Astrocyte (in vitro differentiated cells and primary cell): Measurements from ENCODE around the gene IL18RAP. TPM values are rescaled to one million over a fixed set of nuclear protein-coding genes. Genes with fewer than 3 reads are reported as not detected.

ENCODE experiments used
- DNase-seq: peaks from one replicate; pipeline ENCODE4 v3.0.0-alpha.2; 2010; ENCODE audit warnings: low read depth
- FAIRE-seq: peaks from 2 replicates; lab custom pipeline; 2011; peaks lifted over from hg19 to GRCh38; lab: Jason Lieb, UNC
- H2AFZ ChIP-seq: 2 replicates; pipeline ENCODE4 v1.6.0; 2012; ENCODE audit warnings: low read depth, low read length, inconsistent platforms
- H3K27ac ChIP-seq: 2 replicates; pipeline ENCODE4 v1.5.1; 2011; ENCODE audit warnings: low read depth, low read length, inconsistent platforms
- H3K27me3 ChIP-seq: 2 replicates; pipeline ENCODE4 v1.6.0; 2011; ENCODE audit warnings: low read length, inconsistent platforms; ENCODE audit not compliant: insufficient read depth
- H3K36me3 ChIP-seq: 2 replicates; pipeline ENCODE4 v1.5.1; 2011; ENCODE audit warnings: low read length, inconsistent platforms; ENCODE audit not compliant: insufficient read depth
- H3K4me1 ChIP-seq: 2 replicates; pipeline ENCODE4 v1.5.1; 2011; ENCODE audit warnings: low read length, inconsistent platforms; ENCODE audit not compliant: insufficient read depth
- H3K4me2 ChIP-seq: 2 replicates; pipeline ENCODE4 v1.6.0; 2012; ENCODE audit warnings: low read length, inconsistent platforms
- H3K4me3 ChIP-seq: 2 replicates; pipeline ENCODE4 v1.5.1; 2011; ENCODE audit warnings: low read depth, mild to moderate bottlenecking, low read length, inconsistent platforms; ENCODE audit not compliant: insufficient read depth
- H3K79me2 ChIP-seq: 2 replicates; pipeline ENCODE4 v1.6.0; 2012; ENCODE audit warnings: mild to moderate bottlenecking, low read length, inconsistent platforms; ENCODE audit not compliant: insufficient read depth
- H3K9ac ChIP-seq: 2 replicates; pipeline ENCODE4 v1.6.0; 2012; ENCODE audit warnings: mild to moderate bottlenecking, low read length, inconsistent platforms
- H3K9me3 ChIP-seq: 2 replicates; pipeline ENCODE4 v1.5.1; 2012; ENCODE audit warnings: low read depth, mild to moderate bottlenecking, low read length, inconsistent platforms; ENCODE audit not compliant: insufficient read depth
- H4K20me1 ChIP-seq: 2 replicates; pipeline ENCODE4 v1.6.0; 2012; ENCODE audit warnings: low read length, inconsistent platforms; ENCODE audit not compliant: insufficient read depth
- H3K27ac Mint-ChIP-seq: one replicate; pipeline ENCODE4 v1.8.0; 2021; ENCODE audit warnings: mild to moderate bottlenecking, mixed read lengths; ENCODE audit not compliant: unreplicated experiment
- H3K27me3 Mint-ChIP-seq: one replicate; pipeline ENCODE4 v1.8.0; 2021; ENCODE audit warnings: low read depth, mixed read lengths; ENCODE audit not compliant: unreplicated experiment
- H3K36me3 Mint-ChIP-seq: one replicate; pipeline ENCODE4 v1.8.0; 2021; ENCODE audit warnings: low read depth, mixed read lengths; ENCODE audit not compliant: unreplicated experiment
- H3K4me1 Mint-ChIP-seq: one replicate; pipeline ENCODE4 v1.8.0; 2021; ENCODE audit warnings: low read depth, mixed read lengths; ENCODE audit not compliant: unreplicated experiment
- H3K4me3 Mint-ChIP-seq: one replicate; pipeline ENCODE4 v1.8.0; 2021; ENCODE audit warnings: mild to moderate bottlenecking, moderate library complexity, mixed read lengths; ENCODE audit not compliant: unreplicated experiment
- H3K9me3 Mint-ChIP-seq: one replicate; pipeline ENCODE4 v1.8.0; 2021; ENCODE audit warnings: mild to moderate bottlenecking, mixed read lengths; ENCODE audit not compliant: unreplicated experiment
- EZH2 ChIP-seq: IDR thresholded peaks from 2 replicates; pipeline ENCODE4 v1.6.1; 2012; ENCODE audit warnings: mild to moderate bottlenecking, low read length, inconsistent platforms; ENCODE audit not compliant: insufficient read depth
- total RNA-seq: library from RNA; stranded (reverse); gene quantifications from 2 replicates; pipeline ENCODE4 v1.2.1, GENCODE V29; 2021
- TF ChIP-seq, protein P1 (sequence below): IDR thresholded peaks from 2 replicates; pipeline ENCODE4 v1.5.1; 2011; ENCODE audit warnings: low read depth, mild to moderate bottlenecking, inconsistent platforms, low read length, moderate library complexity; ENCODE audit not compliant: insufficient read depth

IL18RAP gene
- total RNA-seq, 1 donor from 2014 or later, result not detected

DNA sequence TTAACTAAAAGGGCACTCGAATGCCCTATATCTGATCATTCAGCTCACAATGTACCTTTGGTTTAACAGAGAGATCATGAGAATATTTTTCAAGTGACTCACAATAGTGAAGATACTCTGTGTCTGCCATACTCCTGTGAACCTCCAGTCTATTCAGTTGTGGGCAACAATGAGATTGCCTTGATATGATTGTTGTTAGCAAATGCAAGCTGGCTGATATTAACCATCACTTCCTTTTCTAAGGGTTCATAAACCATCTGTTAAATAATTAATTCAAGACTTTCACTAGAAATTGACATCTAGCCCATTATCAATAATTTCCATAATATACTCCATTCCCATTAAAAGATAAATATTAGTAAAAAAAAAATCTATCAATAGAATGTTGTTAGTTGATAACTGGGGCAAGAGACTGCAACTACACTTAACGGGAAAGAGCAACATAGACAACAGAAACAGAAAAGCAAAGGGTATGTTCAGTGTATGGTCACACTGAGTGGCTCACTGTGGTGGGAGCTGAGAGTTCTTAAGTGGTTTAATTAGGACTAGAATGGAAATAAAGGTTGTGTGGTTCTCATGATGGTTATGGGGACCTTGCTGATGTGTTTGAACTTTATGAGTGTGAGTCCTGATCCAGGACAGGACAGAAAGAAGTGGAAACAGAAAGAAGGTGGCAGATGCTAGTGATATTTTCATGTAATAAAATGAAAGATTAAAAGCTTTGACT lies 11.9 kb downstream of the IL18RAP start:
- H4K20me1 ChIP-seq, result no peaks in the 10 kb centered on the region
- no peaks in the 10 kb centered on the region for H3K27me3 Mint-ChIP-seq

DNA sequence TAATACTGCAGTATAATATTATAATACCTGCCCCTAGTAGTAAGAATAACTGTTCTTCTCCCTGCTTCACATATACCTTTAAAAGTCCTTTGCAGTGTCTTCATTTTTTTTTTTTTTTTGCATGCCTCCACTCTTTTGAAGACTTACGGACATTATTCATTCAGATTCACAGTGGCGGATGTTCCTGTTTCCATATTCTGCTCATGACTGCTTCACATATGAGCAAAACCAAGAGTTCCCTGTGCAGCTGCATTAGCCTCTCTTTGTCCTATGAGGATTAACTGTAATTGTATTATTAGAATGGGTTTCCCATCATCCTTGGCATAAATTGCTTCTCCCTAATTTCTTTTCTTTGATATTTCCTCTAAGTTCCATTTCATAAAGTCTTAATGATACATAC lies 12.8 kb downstream of the IL18RAP start:
- no peak overlapping the region for H2AFZ ChIP-seq
- H3K27me3 ChIP-seq, result no peaks in the 10 kb centered on the region
- no peaks in the 10 kb centered on the region for H4K20me1 ChIP-seq
- H3K4me1 ChIP-seq, result peaks cover 11% of the 10 kb centered on the region
- H3K9me3 ChIP-seq, result no peaks in the 10 kb centered on the region
- H3K4me2 ChIP-seq, result peak overlapping the region; percentile 42
- no peak overlapping the region for H3K9ac ChIP-seq
- H3K79me2 ChIP-seq, result no peaks in the 10 kb centered on the region
- no peak for FAIRE-seq
- H3K4me3 Mint-ChIP-seq, result no peak overlapping the region
- no peak for DNase-seq
- no peaks in the 10 kb centered on the region for H3K9me3 Mint-ChIP-seq
- no peaks in the 10 kb centered on the region for H3K27me3 Mint-ChIP-seq
- no peak overlapping the region for H3K27ac ChIP-seq
- H3K27ac Mint-ChIP-seq, result peak overlapping the region; percentile 70
- no peaks in the 10 kb centered on the region for H3K36me3 ChIP-seq
- H3K4me3 ChIP-seq, result no peak overlapping the region
- no peaks in the 10 kb centered on the region for H3K36me3 Mint-ChIP-seq
- peaks cover 27% of the 10 kb centered on the region for H3K4me1 Mint-ChIP-seq
- TF ChIP-seq EZH2, result no peak
- TF ChIP-seq, protein P1, sequence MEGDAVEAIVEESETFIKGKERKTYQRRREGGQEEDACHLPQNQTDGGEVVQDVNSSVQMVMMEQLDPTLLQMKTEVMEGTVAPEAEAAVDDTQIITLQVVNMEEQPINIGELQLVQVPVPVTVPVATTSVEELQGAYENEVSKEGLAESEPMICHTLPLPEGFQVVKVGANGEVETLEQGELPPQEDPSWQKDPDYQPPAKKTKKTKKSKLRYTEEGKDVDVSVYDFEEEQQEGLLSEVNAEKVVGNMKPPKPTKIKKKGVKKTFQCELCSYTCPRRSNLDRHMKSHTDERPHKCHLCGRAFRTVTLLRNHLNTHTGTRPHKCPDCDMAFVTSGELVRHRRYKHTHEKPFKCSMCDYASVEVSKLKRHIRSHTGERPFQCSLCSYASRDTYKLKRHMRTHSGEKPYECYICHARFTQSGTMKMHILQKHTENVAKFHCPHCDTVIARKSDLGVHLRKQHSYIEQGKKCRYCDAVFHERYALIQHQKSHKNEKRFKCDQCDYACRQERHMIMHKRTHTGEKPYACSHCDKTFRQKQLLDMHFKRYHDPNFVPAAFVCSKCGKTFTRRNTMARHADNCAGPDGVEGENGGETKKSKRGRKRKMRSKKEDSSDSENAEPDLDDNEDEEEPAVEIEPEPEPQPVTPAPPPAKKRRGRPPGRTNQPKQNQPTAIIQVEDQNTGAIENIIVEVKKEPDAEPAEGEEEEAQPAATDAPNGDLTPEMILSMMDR, result no peak

More for the DNA sequence above, 11.9 kb downstream of the IL18RAP start:
- Mint-ChIP-seq H3K27ac (peak overlapping the region; percentile 48), H3K4me3 (no peak overlapping the region), H3K36me3 (no peaks in the 10 kb centered on the region), H3K4me1 (peaks cover 27% of the 10 kb centered on the region), H3K9me3 (no peaks in the 10 kb centered on the region)
- Histone ChIP-seq H3K27me3 (no peaks in the 10 kb centered on the region), H3K9me3 (no peaks in the 10 kb centered on the region), H3K27ac (no peak overlapping the region), H3K4me1 (peaks cover 11% of the 10 kb centered on the region), H3K79me2 (no peaks in the 10 kb centered on the region), H3K36me3 (no peaks in the 10 kb centered on the region), H3K9ac (no peak overlapping the region), H3K4me3 (no peak overlapping the region), H2AFZ (no peak overlapping the region), H3K4me2 (no peak overlapping the region)
- no peak for FAIRE-seq
- no peak for DNase-seq
- TF ChIP-seq, protein P1, result no peak
- TF ChIP-seq EZH2, result no peak

DNA sequence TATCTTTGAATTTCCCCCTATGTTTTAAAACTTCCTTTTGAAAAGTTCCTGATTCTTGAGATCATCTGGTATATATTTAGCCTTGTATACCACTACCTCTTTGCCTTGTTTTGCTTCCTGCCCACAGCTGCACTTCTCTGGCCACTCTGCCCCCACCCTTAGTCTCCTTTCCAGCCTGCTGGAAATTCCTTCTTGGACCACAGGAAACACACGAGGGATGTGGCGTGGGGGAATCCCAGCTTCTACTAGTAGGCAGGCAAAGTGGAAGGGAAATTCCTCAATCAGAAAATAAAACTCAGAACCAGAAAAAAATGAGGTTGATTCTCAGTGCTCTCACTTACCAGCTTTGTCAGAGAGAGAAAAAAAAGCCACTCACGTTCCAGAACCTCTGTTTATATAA lies 13.4 kb downstream of the IL18RAP start:
- Histone ChIP-seq H3K4me1 (peaks cover 11% of the 10 kb centered on the region), H3K4me3 (no peak overlapping the region), H3K27ac (no peak overlapping the region), H3K79me2 (no peaks in the 10 kb centered on the region), H3K27me3 (no peaks in the 10 kb centered on the region), H3K9me3 (no peaks in the 10 kb centered on the region), H4K20me1 (no peaks in the 10 kb centered on the region), H2AFZ (no peak overlapping the region), H3K4me2 (peak overlapping the region; percentile 42), H3K36me3 (no peaks in the 10 kb centered on the region), H3K9ac (no peak overlapping the region)
- Mint-ChIP-seq H3K9me3 (no peaks in the 10 kb centered on the region), H3K27me3 (no peaks in the 10 kb centered on the region), H3K27ac (peak overlapping the region; percentile 70), H3K4me3 (no peak overlapping the region), H3K36me3 (no peaks in the 10 kb centered on the region), H3K4me1 (peaks cover 27% of the 10 kb centered on the region)
- FAIRE-seq (no peak), DNase-seq (peak; percentile 71)
- TF ChIP-seq, protein P1, result no peak
- TF ChIP-seq EZH2, result no peak
